WTC11 (cell line): ENCODE measurements around the gene MVD.

ENCODE experiments used
- CTCF ChIP-seq: fragments of 200-600 bp; IDR thresholded peaks from 2 replicates; pipeline ENCODE4 v1.8.0; 2022; ENCODE audit warnings: antibody characterized with exemption
- FOXJ3 ChIP-seq: sonication (generic); formaldehyde crosslinking; IDR thresholded peaks from 2 replicates; pipeline ENCODE4 v1.9.0; 2021; ENCODE audit warnings: missing genetic modification reagents, mild to moderate bottlenecking, borderline replicate concordance
- KAT7 ChIP-seq: sonication (generic); formaldehyde crosslinking; IDR thresholded peaks from 2 replicates; pipeline ENCODE4 v1.8.1; 2023; ENCODE audit warnings: missing genetic modification reagents, mild to moderate bottlenecking, borderline replicate concordance
- NR1H2 ChIP-seq: sonication (generic); formaldehyde crosslinking; IDR thresholded peaks from 2 replicates; pipeline ENCODE4 v1.9.0; 2021; ENCODE audit warnings: mild to moderate bottlenecking, moderate library complexity, missing genetic modification reagents
- TCF7 ChIP-seq: sonication (generic); formaldehyde crosslinking; IDR thresholded peaks from 2 replicates; pipeline ENCODE4 v1.8.0; 2022; ENCODE audit warnings: mild to moderate bottlenecking, low read depth, missing genetic modification reagents, moderate library complexity
- USF2 ChIP-seq: sonication (generic); formaldehyde crosslinking; IDR thresholded peaks from 2 replicates; pipeline ENCODE4 v1.8.1; 2023; ENCODE audit warnings: mild to moderate bottlenecking, missing genetic modification reagents, moderate library complexity
- TF ChIP-seq, protein P1 (sequence below): sonication (generic); formaldehyde crosslinking; IDR thresholded peaks from 2 replicates; pipeline ENCODE4 v1.8.0; 2023; ENCODE audit warnings: missing genetic modification reagents
- TF ChIP-seq, protein P2 (sequence below): sonication (generic); formaldehyde crosslinking; IDR thresholded peaks from 2 replicates; pipeline ENCODE4 v1.8.0; 2022; ENCODE audit warnings: mild to moderate bottlenecking, missing genetic modification reagents
- TF ChIP-seq, protein P3 (sequence below): fragments of 250-450 bp; sonication (Bioruptor Pico); conservative IDR thresholded peaks from 2 replicates; pipeline ENCODE4 v1.9.0; 2021; ENCODE audit warnings: mild to moderate bottlenecking

DNA sequence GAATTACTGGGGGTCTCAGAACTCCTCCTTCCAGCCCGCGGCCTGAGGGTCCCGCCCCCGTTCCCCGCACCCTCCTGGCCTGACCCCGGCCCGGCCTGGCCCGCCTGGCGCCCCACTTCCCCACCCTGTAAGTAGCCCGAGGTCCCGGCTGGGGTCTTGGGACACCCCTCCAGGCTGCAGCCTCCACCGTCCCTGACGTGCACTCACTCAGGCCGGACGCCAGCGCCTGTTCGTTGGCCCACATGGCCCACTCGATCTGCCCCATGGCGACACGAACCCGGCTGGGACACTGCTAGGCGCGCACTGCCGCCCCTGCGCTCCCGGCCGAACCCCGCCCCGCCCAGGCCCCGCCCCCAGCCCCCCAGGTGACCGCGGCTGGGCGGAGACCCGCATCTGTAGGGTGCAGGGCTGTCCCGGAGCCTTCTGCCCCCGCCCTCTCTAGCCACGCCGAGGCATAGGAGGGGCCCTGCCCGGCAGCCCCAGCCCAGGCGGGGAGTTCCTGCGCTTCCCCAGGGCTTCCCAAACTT, 12.1 kb downstream of the MVD start, which contains the start of gene CYBA:
- TF ChIP-seq CTCF (no peak), KAT7 (no peak), TCF7 (no peak), FOXJ3 (CRISPR knock-in tag) (no peak), NR1H2 (CRISPR knock-in tag) (no peak), USF2 (CRISPR knock-in tag) (no peak)
- TF ChIP-seq, protein P1, sequence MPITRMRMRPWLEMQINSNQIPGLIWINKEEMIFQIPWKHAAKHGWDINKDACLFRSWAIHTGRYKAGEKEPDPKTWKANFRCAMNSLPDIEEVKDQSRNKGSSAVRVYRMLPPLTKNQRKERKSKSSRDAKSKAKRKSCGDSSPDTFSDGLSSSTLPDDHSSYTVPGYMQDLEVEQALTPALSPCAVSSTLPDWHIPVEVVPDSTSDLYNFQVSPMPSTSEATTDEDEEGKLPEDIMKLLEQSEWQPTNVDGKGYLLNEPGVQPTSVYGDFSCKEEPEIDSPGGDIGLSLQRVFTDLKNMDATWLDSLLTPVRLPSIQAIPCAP (CRISPR knock-in tag), result no peak
- TF ChIP-seq, protein P2, sequence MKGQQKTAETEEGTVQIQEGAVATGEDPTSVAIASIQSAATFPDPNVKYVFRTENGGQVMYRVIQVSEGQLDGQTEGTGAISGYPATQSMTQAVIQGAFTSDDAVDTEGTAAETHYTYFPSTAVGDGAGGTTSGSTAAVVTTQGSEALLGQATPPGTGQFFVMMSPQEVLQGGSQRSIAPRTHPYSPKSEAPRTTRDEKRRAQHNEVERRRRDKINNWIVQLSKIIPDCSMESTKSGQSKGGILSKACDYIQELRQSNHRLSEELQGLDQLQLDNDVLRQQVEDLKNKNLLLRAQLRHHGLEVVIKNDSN (CRISPR knock-in tag), result peak; percentile 45; the same call in 1 of the 2 replicates
- TF ChIP-seq, protein P3, sequence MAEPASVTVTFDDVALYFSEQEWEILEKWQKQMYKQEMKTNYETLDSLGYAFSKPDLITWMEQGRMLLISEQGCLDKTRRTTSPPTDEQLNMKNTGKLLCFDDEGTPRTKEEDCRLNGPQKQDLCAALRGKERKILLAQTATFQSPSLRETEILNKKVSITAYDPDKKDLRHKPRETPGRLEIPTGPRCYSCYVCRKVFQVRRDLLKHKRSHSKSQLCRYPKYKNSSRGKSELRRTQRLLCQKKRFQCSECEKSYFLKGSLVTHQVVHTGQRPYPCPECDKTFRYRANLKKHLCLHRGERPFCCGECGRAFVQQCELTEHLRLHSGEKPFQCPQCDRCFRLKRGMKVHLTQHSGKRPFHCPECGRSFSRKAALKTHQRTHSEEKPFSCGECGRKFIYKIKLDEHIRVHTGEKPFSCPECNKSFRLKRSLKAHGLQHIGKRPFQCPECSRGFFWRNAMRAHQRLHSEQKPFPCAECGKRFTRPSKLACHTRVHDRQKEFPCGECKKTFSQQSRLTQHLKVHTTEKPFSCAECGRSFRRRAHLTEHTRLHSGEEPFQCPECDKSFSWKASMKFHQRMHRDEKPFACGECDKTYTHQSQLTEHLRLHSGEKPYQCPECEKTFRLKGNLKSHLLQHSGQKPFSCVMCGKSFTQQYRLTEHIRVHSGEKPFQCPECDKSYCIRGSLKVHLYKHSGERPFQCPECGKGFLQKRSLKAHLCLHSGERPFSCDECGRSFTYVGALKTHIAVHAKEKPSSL, result no peak
